Lower lobe of right lung (tissue), 2 donors: ENCODE results near the gene CDYL2. TPM values are rescaled to one million over a fixed set of nuclear protein-coding genes. Genes with fewer than 3 reads are reported as not detected.

Experiments used
- ATAC-seq, 2 donors: fragments of 200-7000 bp; cut with Tn5 transposase; one replicate each; pipeline ENCODE4 v1.9.1; 2020 to 2022; ENCODE audit warnings: mild to moderate bottlenecking in 2 of 2, moderate library complexity in 2 of 2
- DNase-seq: peaks from one replicate; pipeline ENCODE4 v3.0.0-alpha.2; 2020
- H3K27ac ChIP-seq: fragments of 200-600 bp; one replicate; pipeline ENCODE4 v1.8.0; 2022
- H3K27me3 ChIP-seq: fragments of 200-600 bp; one replicate; pipeline ENCODE4 v1.8.0; 2022; ENCODE audit warnings: low read depth
- H3K36me3 ChIP-seq: fragments of 200-600 bp; one replicate; pipeline ENCODE4 v1.8.0; 2022; ENCODE audit warnings: mild to moderate bottlenecking
- H3K4me1 ChIP-seq: fragments of 200-600 bp; one replicate; pipeline ENCODE4 v1.8.0; 2022
- H3K4me3 ChIP-seq: fragments of 200-600 bp; one replicate; pipeline ENCODE4 v1.8.0; 2022; ENCODE audit warnings: mild to moderate bottlenecking
- H3K9me3 ChIP-seq: fragments of 200-600 bp; one replicate; pipeline ENCODE4 v1.8.0; 2022
- intact Hi-C: fragments of 100-400 bp; cut with DNase I; formaldehyde crosslinking; loops from one replicate; pipeline ENCODE4 v1.11.0; 2022
- total RNA-seq: library from RNA; stranded (reverse); fragmentation: NEBNext Ultra II Directional; extraction: Animal tissue kit (Norgen Biotek cat#: 25700); gene quantifications from one replicate; pipeline ENCODE4 v1.2.1, GENCODE V29; 2021
- TF ChIP-seq, protein P1 (sequence below): fragments of 200-600 bp; IDR thresholded peaks from one replicate; pipeline ENCODE4 v1.8.0; 2022; ENCODE audit warnings: antibody characterized with exemption, mild to moderate bottlenecking
- donor health status: DM: no; HTN: yes; CAD: no; lungs with severe emphysema.

The CDYL2 gene
- total RNA-seq, 1 donor from 2014 or later, result 14.7 TPM

DNA sequence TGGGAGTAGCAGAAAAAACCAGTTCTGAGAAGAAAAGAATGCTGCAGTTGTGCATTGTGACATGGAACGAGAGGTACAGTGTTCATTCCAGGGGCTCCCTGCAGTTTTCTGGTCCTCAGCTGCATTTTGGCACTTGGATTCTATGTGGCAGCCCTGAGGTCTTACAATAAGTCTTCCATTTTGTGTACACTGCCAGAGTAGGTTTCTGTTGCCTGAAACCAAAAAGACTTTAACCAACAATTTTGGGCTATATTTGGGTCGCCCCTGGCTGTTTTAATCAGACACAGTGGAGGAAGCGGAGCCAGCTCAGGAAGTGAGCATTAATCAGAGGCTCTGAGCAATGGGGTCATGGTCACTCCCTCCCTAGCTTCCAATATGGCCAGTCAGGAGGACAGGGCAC, 247.9 kb downstream of the CDYL2 start:
- DNase-seq, result no peak
- TF ChIP-seq, protein P1, sequence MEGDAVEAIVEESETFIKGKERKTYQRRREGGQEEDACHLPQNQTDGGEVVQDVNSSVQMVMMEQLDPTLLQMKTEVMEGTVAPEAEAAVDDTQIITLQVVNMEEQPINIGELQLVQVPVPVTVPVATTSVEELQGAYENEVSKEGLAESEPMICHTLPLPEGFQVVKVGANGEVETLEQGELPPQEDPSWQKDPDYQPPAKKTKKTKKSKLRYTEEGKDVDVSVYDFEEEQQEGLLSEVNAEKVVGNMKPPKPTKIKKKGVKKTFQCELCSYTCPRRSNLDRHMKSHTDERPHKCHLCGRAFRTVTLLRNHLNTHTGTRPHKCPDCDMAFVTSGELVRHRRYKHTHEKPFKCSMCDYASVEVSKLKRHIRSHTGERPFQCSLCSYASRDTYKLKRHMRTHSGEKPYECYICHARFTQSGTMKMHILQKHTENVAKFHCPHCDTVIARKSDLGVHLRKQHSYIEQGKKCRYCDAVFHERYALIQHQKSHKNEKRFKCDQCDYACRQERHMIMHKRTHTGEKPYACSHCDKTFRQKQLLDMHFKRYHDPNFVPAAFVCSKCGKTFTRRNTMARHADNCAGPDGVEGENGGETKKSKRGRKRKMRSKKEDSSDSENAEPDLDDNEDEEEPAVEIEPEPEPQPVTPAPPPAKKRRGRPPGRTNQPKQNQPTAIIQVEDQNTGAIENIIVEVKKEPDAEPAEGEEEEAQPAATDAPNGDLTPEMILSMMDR, result no peak
- Histone ChIP-seq H3K27me3 (no peaks in the 10 kb centered on the region), H3K4me3 (no peak overlapping the region), H3K4me1 (no peaks in the 10 kb centered on the region), H3K36me3 (no peaks in the 10 kb centered on the region), H3K9me3 (no peaks in the 10 kb centered on the region), H3K27ac (no peak overlapping the region)
- no peak for ATAC-seq
- intact Hi-C loops, result no loop called here

DNA sequence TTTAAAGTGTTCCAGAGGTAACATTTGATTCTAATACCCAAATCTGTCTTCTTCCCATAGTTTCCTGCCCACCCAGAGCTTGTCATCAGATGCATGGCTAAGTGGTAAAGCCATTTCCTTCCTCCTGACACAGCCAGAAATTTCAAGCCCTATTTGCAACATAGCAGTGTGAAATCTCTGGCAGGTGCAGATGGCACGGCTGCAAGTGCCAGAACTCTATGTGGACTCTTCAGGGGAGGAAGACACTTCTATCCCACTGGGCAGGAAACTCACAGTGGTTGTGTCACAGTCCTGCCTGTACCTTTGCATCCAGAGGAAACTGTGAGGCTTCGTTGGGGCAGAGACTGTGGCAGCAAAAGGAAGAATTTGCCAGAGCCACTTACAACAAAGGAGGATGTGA, 250.4 kb downstream of the CDYL2 start:
- no peaks in the 10 kb centered on the region for H3K27me3 ChIP-seq
- ATAC-seq, result no peak
- intact Hi-C loops, result no loop called here

DNA sequence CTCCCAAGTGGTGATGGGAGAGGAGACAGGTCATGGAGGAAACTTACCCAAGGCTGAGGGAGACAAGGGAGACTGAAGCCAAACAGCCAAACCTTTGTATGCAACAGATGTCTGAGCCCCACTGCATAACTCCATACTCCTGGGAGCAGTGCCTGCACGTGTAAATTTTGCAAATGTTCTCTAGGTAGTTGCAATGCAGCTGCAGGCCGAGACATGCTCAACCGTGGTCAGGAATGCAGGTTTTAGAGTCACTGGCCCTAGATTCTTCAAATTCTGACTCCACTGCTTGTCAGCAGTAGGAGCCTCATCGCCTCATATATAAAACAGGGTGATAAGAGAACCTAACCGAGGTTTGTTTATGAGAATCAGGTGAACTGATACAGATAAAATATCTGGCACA, 252.1 kb downstream of the CDYL2 start:
- intact Hi-C loops, result no loop called here
- no peaks in the 10 kb centered on the region for H3K27me3 ChIP-seq
- no peaks in the 10 kb centered on the region for H3K36me3 ChIP-seq
- H3K9me3 ChIP-seq, result no peaks in the 10 kb centered on the region
- no peaks in the 10 kb centered on the region for H3K4me1 ChIP-seq
- H3K4me3 ChIP-seq, result no peak overlapping the region
- H3K27ac ChIP-seq, result no peak overlapping the region
- DNase-seq (no peak), ATAC-seq (no peak)
- TF ChIP-seq, protein P1, result no peak

More for the DNA sequence above, 250.4 kb downstream of the CDYL2 start:
- Histone ChIP-seq H3K36me3 (no peaks in the 10 kb centered on the region), H3K4me1 (no peaks in the 10 kb centered on the region), H3K4me3 (no peak overlapping the region), H3K9me3 (no peaks in the 10 kb centered on the region), H3K27ac (no peak overlapping the region)
- TF ChIP-seq, protein P1, result no peak
- no peak for DNase-seq

Other genes starting within 250 kb of the CDYL2 start
- gene CMC2, start 202.3 kb upstream of the CDYL2 start, total RNA-seq, result 46.6 TPM
- 5.0 TPM for gene CENPN, start 202.6 kb upstream of the CDYL2 start, total RNA-seq
- 29.7 TPM for gene ATMIN, start 231.2 kb upstream of the CDYL2 start, total RNA-seq